CD4-positive, alpha-beta memory T cell (primary cell): Measurements from ENCODE around the gene RHOF. TPM values are rescaled to one million over a fixed set of nuclear protein-coding genes. Genes with fewer than 3 reads are reported as not detected.

ENCODE experiments used
- CTCF ChIA-PET: fragments of 350-600 bp; sonication (Branson Sonifier 250); formaldehyde crosslinking; loops from one replicate; lab custom pipeline; 2021; ENCODE audit warnings: inconsistent platforms; ENCODE audit not compliant: partially characterized antibody; lab: Charles Lee
- POLR2A ChIA-PET: fragments of 350-600 bp; sonication (Branson Sonifier 250); formaldehyde crosslinking; loops from one replicate; lab custom pipeline; 2021; ENCODE audit not compliant: partially characterized antibody; lab: Charles Lee
- DNase-seq, 5 donors: peaks; one replicate each; pipeline versions ENCODE4 v3.0.0 to v3.0.0-alpha.2; 2020 to 2022; ENCODE audit warnings: mixed read lengths in 1 of 5
- H3K27ac ChIP-seq: one replicate; pipeline ENCODE4 v1.7.0; 2013; ENCODE audit warnings: low read depth, low read length
- H3K27me3 ChIP-seq: 2 replicates; pipeline ENCODE4 v1.7.0; 2013; ENCODE audit warnings: mild to moderate bottlenecking, low read length, moderate library complexity; ENCODE audit not compliant: insufficient read depth
- H3K36me3 ChIP-seq: 2 replicates; pipeline ENCODE4 v1.7.0; 2013; ENCODE audit warnings: mild to moderate bottlenecking, low read length, moderate library complexity; ENCODE audit not compliant: insufficient read depth
- H3K4me1 ChIP-seq: 2 replicates; pipeline ENCODE4 v1.7.0; 2013; ENCODE audit warnings: mild to moderate bottlenecking, low read length, moderate library complexity; ENCODE audit not compliant: insufficient read depth
- H3K4me3 ChIP-seq, 2 donors: one replicate each; pipeline ENCODE4 v1.7.0; 2013; ENCODE audit warnings: low read length in 2 of 2, mild to moderate bottlenecking in 1 of 2
- H3K9me3 ChIP-seq, 2 donors: one replicate each; pipeline ENCODE4 v1.7.0; 2013; ENCODE audit warnings: low read length in 2 of 2, control low read depth in 1 of 2; ENCODE audit not compliant: control insufficient read depth in 1 of 2
- H3K27ac Mint-ChIP-seq, 7 donors: one replicate each; pipeline ENCODE4 v1.8.0; 2020 to 2021; ENCODE audit warnings: mixed read lengths in 7 of 7, mild to moderate bottlenecking in 6 of 7, inconsistent platforms in 3 of 7, moderate library complexity in 3 of 7
- H3K27me3 Mint-ChIP-seq, 2 donors: one replicate each; pipeline ENCODE4 v1.8.0; 2020 to 2021; ENCODE audit warnings: mixed read lengths in 2 of 2
- H3K36me3 Mint-ChIP-seq, 2 donors: one replicate each; pipeline ENCODE4 v1.8.0; 2020 to 2021; ENCODE audit warnings: mixed read lengths in 2 of 2, inconsistent platforms in 1 of 2, mild to moderate bottlenecking in 1 of 2
- H3K4me1 Mint-ChIP-seq, 4 donors: one replicate each; pipeline ENCODE4 v1.8.0; 2020 to 2021; ENCODE audit warnings: mixed read lengths in 4 of 4, mild to moderate bottlenecking in 1 of 4
- H3K4me3 Mint-ChIP-seq, 8 donors: one replicate each; pipeline ENCODE4 v1.8.0; 2020 to 2021; ENCODE audit warnings: mixed read lengths in 8 of 8, mild to moderate bottlenecking in 7 of 8, moderate library complexity in 6 of 8, inconsistent platforms in 3 of 8
- H3K9me3 Mint-ChIP-seq, 8 donors: one replicate each; pipeline ENCODE4 v1.8.0; 2020 to 2021; ENCODE audit warnings: mixed read lengths in 8 of 8, mild to moderate bottlenecking in 5 of 8, inconsistent platforms in 3 of 8, moderate library complexity in 1 of 8
- intact Hi-C: fragments of 100-400 bp; cut with micrococcal nuclease; formaldehyde crosslinking; loops from one replicate; pipeline ENCODE4 v1.15.1; 2023
- polyA plus RNA-seq, 2 donors: library from polyadenylated mRNA; unstranded; fragments of 300-500 nt; fragmentation: Illumina TruSeq; gene quantifications; one replicate each; pipeline ENCODE4 v1.2.3, GENCODE V29; 2021
- total RNA-seq, 2 experiments: library from RNA; stranded (reverse); gene quantifications; one replicate each; pipeline ENCODE4 v1.2.3, GENCODE V29; 2021

The RHOF gene
- total and polyA plus RNA-seq, 4 experiments from 2014 or later, result 72.6 to 138 (median 121) TPM

DNA sequence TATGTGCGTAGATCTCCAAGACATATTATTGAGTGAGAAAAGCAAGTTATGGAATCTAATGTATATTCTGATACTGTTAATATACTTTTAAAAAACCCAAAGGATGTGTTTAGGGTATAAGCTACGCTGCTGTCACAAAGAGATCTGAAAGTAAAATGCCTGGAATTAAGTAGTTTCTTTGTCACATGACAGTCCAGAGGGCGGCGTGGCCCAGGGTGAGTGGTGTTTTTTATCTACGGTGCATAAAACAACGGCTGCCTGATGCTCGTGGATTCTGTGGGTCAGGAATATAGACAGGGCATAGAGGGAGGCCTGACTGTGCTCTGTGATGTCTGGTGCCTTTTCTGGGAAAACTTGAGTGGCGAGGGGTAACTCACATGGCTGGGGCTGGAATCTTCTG is 59.6 kb downstream of the RHOF start:
- no peak for DNase-seq
- H3K4me3 Mint-ChIP-seq, result peak overlapping the region in 1 of 8 donors; percentile 20
- Histone ChIP-seq H3K4me1 (no peaks in the 10 kb centered on the region), H3K27me3 (no peaks in the 10 kb centered on the region), H3K27ac (no peak overlapping the region), H3K4me3 (no peak overlapping the region), H3K36me3 (no peaks in the 10 kb centered on the region), H3K9me3 (no peaks in the 10 kb centered on the region)
- intact Hi-C loops, result no loop called here
- CTCF ChIA-PET, result no interaction called here
- H3K27ac Mint-ChIP-seq, result no peak overlapping the region
- POLR2A ChIA-PET, result no interaction called here
- no peaks in the 10 kb centered on the region for H3K4me1 Mint-ChIP-seq
- H3K36me3 Mint-ChIP-seq, result no peaks in the 10 kb centered on the region
- no peaks in the 10 kb centered on the region for H3K9me3 Mint-ChIP-seq
- no peaks in the 10 kb centered on the region for H3K27me3 Mint-ChIP-seq

DNA sequence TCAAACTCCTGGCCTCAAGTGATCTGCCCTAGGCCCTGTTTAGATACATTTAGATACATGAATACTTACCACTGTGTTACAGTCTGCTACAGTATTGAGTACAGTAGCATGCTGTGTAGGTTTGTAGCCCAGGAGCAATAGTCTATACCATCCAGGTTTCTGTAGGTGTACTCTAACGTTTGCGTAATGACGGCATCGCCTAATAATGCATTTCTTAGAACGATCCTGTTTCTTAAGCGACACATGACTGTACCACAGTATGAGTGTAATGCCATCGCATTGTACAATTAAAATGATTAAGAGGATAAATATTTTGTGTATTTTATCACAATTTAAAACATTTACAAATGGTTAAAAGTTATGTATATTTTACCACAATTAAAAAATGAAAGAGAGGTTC is 62.0 kb downstream of the RHOF start:
- CTCF ChIA-PET, result no interaction called here
- Mint-ChIP-seq H3K27me3 (no peaks in the 10 kb centered on the region), H3K36me3 (no peaks in the 10 kb centered on the region), H3K4me3 (no peak overlapping the region), H3K9me3 (no peaks in the 10 kb centered on the region), H3K4me1 (no peaks in the 10 kb centered on the region), H3K27ac (no peak overlapping the region)
- Histone ChIP-seq H3K36me3 (no peaks in the 10 kb centered on the region), H3K27me3 (no peaks in the 10 kb centered on the region), H3K27ac (no peak overlapping the region), H3K4me1 (no peaks in the 10 kb centered on the region), H3K4me3 (no peak overlapping the region), H3K9me3 (no peaks in the 10 kb centered on the region)
- intact Hi-C loops, result no loop called here
- DNase-seq, result no peak
- POLR2A ChIA-PET, result no interaction called here

DNA sequence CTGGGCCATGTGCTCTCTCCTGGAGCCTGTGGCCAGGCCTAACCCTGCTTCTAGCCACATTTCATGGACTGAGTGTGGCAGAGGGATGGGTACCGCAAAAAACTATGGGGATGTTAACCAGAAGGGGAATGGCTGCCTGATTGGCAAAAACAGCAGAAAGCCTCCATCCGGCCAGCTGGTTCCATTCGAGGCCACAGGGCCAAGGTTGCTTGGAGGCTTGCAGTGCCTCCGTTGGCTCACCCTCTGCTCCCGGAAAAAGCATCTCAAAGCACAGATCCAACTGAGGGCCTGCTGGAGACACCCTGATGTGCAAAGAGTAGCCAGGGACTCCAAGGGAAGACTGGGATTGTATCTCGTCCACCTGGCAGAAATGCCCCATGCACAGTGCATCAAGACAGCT is 64.5 kb downstream of the RHOF start:
- ChIA-PET POLR2A (no interaction called here), CTCF (interaction anchor here (1.0 kb wide), 1 partner anchor 59 kb away, joined by 3 read pairs; no protein-coding TSS in a partner anchor)
- intact Hi-C loops, result no loop called here

More for the DNA sequence above, 64.5 kb downstream of the RHOF start:
- Mint-ChIP-seq H3K4me1 (no peaks in the 10 kb centered on the region), H3K9me3 (no peaks in the 10 kb centered on the region), H3K4me3 (no peak overlapping the region), H3K36me3 (peaks cover 1 to 6% of the 10 kb centered on the region in 2 donors), H3K27ac (no peak overlapping the region), H3K27me3 (no peaks in the 10 kb centered on the region)
- Histone ChIP-seq H3K36me3 (no peaks in the 10 kb centered on the region), H3K27me3 (no peaks in the 10 kb centered on the region), H3K4me3 (no peak overlapping the region), H3K9me3 (no peaks in the 10 kb centered on the region), H3K4me1 (no peaks in the 10 kb centered on the region), H3K27ac (no peak overlapping the region)
- no peak for DNase-seq

Other genes with a start within 250 kb of the RHOF start
- 100 to 1,000 TPM in 1 of 2 experiments, 10 to 100 TPM in 1; 98.7 to 101 TPM for gene KDM2B, start 212.7 kb downstream of the RHOF start, total RNA-seq
- gene KDM2B, start 212.7 kb downstream of the RHOF start, polyA plus RNA-seq, result 10 to 100 TPM in 1 of 2 donors, 1 to 10 TPM in 1; 7.7 to 20.6 TPM
- 10 to 100 TPM; 48.8 to 51.7 TPM for gene ORAI1, start 167.2 kb downstream of the RHOF start, total RNA-seq
- 100 to 1,000 TPM; 186 to 235 TPM for gene ORAI1, start 167.2 kb downstream of the RHOF start, polyA plus RNA-seq
- gene MORN3, start 124.0 kb downstream of the RHOF start, total RNA-seq, result 10 to 100 TPM; 14.1 to 17.3 TPM
- 1 to 10 TPM; 6.3 to 6.7 TPM for gene MORN3, start 124.0 kb downstream of the RHOF start, polyA plus RNA-seq
- 10 to 100 TPM; 11.3 to 12.8 TPM for gene TMEM120B, start 80.9 kb downstream of the RHOF start, total RNA-seq
- gene TMEM120B, start 80.9 kb downstream of the RHOF start, polyA plus RNA-seq, result 1 to 10 TPM; 3.3 to 3.5 TPM
- 10 to 100 TPM; 67.1 to 69.3 TPM for gene SETD1B, start 10.3 kb upstream of the RHOF start, total RNA-seq
- 1 to 10 TPM in 1 of 2 donors, under 1 TPM in 1; 0.13 to 3.3 TPM for gene SETD1B, start 10.3 kb upstream of the RHOF start, polyA plus RNA-seq
- not detected for gene HPD, start 65.2 kb upstream of the RHOF start, total RNA-seq
- not detected for gene HPD, start 65.2 kb upstream of the RHOF start, polyA plus RNA-seq
- gene PSMD9, start 95.1 kb upstream of the RHOF start, total RNA-seq, result 10 to 100 TPM; 41.4 to 42.7 TPM
- gene PSMD9, start 95.1 kb upstream of the RHOF start, polyA plus RNA-seq, result 100 to 1,000 TPM in 1 of 2 donors, 10 to 100 TPM in 1; 93.2 to 111 TPM
- gene CFAP251, start 124.9 kb upstream of the RHOF start, total RNA-seq, result under 1 TPM; 0.23 to 0.44 TPM
- gene CFAP251, start 124.9 kb upstream of the RHOF start, polyA plus RNA-seq, result under 1 TPM in 1 of 2 donors, not detected in 1; 0.21 TPM
- 1 to 10 TPM; 3.0 to 3.7 TPM for gene BCL7A, start 228.2 kb upstream of the RHOF start, total RNA-seq
- gene BCL7A, start 228.2 kb upstream of the RHOF start, polyA plus RNA-seq, result 1 to 10 TPM; 1.5 to 2.5 TPM